NOMO-1 treated with dmso at 0.1 percent for 144 hours (cell line): Measurements from ENCODE around the gene C15orf61.

Source experiments
- DNase-seq: peaks from one replicate; lab custom pipeline; 2025; ENCODE audit not compliant: unreplicated experiment; lab: John Stamatoyannopoulos, UW

The C15orf61 gene

GRCh38 chr15:67521029-67521782, at the start of gene C15orf61:
C15orf61 (plus strand) TSS chr15:67521131; CDS start chr15:67521249, 118 bp downstream.
- DNase-seq = peak; percentile 62

GRCh38 chr15:67472957-67473356, 48.0 kb upstream of the C15orf61 start:
- no peak for DNase-seq

- no peak for DNase-seq
Measured at GRCh38 chr15:67474405-67475110, 46.4 kb upstream of the C15orf61 start.

- no peak for DNase-seq
Measured at GRCh38 chr15:67479781-67480505, 41.0 kb upstream of the C15orf61 start.

- DNase-seq = no peak
Measured at GRCh38 chr15:67480741-67481140, 40.2 kb upstream of the C15orf61 start.

- DNase-seq = no peak
Measured at GRCh38 chr15:67481680-67482079, 39.3 kb upstream of the C15orf61 start.

- DNase-seq = no peak
Measured at GRCh38 chr15:67495585-67495984, 25.3 kb upstream of the C15orf61 start.

GRCh38 chr15:67501177-67501835, 19.6 kb upstream of the C15orf61 start:
- peak; percentile 30 for DNase-seq

DNA sequence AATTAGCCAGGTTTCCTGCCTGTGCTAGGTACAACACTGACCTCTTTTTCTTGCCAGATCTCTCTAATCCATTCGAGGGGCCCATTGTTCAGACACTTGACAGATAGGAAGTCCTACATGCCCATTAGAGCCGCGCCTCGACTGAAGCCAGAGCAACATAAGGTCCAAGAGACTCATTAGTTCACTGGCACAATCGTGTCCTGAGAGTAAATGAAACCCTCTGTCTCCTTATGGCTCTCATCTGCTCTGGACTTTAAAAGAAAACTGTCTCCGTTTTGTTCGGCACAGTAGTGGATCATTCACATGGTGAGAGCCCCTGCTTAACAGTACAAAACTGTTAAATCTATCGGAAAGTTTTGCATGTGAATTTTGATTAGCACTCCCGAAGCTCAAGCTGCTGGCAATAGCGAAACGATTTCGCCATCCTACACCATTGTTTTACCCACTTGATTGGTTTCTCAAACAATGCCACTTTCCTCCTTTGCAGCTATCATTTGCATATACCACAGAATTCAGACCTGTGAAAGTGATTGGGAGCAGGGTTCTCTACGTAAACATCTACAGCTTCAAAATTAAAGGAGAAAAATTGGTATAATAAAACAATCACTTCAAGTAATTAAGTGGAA, 19.0 kb upstream of the C15orf61 start:
- no peak for DNase-seq

DNA sequence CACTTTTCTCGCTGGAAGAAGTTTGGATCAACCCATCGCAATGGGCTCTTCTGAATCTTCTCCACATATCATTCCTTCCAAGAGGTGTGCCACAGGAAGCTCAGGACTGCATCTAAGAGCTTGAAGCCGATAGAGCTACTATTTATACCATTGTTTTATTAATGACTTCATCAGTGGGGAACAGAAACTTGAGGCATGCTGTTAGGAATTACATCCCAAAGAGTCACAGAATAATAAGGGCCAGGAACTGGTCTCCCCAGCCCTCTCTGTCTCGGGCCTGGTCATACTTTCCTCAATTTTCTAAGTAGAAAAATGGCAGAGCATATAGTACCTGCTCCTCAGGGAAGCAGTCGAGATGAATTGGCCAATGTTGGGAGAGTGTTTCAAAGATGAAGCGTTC, 16.9 kb upstream of the C15orf61 start:
- no peak for DNase-seq

DNA sequence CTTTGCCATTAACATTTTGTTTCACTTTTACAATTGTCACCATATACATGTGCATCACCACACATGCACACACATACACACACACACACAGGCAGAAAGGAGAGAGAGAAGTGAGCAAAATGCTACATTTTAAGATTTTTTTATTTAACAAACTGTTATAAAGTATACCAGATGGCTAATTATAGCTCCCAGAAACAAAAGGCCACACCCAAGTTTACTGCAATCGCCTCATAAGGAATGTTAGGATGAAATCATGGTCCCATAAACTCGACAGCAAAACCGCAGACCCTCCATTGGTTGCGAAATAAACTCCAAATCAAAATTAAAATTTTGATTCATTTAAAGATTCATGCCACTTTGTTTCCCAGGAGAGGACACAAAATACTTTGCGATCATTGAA, 16.1 kb upstream of the C15orf61 start:
- no peak for DNase-seq

- DNase-seq = peak; percentile 17
Measured at GRCh38 chr15:67505675-67506572, 15.0 kb upstream of the C15orf61 start.

GRCh38 chr15:67506775-67507747, 13.9 kb upstream of the C15orf61 start:
- no peak for DNase-seq

DNA sequence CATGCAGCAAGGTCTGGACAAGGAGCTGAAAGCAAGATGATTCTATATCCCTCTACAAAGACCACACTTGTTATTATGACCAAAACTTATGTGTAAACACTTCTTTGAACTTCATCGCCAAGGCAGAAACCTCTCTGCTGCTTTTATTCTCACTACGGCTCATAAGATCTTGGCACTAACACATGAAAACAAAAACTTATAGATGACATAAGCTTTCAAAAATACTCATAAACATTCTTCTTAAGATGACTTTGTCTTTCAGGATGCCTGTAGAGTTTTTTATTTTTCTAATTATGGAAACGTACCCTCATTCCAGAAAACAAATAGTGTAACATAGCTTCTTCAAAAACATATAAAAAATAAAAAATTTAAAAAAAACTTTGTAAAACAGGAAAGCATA, 12.5 kb upstream of the C15orf61 start:
- no peak for DNase-seq

GRCh38 chr15:67509918-67510317, 11.0 kb upstream of the C15orf61 start:
- DNase-seq = no peak

GRCh38 chr15:67510597-67511190, 10.2 kb upstream of the C15orf61 start:
- no peak for DNase-seq

DNA sequence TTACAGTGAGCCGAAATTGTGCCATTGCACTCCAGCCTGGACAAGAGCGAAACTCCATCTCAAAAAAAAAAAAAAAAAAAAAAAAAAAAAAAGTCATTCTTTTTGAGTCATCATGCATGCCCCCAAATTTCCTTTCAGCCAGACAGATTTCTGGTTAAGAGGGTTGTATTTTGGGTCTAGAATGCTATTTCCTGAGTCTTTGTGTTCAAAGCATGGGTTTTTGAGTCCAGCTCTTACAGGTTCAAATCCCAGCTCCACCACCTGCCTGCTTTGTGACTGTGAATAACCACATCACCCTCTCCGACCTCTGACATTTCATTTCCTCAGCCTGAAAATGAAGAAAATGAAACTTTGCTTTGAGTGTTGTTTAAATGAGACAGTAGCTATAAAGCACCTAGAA, 9.3 kb upstream of the C15orf61 start:
- DNase-seq = no peak

DNA sequence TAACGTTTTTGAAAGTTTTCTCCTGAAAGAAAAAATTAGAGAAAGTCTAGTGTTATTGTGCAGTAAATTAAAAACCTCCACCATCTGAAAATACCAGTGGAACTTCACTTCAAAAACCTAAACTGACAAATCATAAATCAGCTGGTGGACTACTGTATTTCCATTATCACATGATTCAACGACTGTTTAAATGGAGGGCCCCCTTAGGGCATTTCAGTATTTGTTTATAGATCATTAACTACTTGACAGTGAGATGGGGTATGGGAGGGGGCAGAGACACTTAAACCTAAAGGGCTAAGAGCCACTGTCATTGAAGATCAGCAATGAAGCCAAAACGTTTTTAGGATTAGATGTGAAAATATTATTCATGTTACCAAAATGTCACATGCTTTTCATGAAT, 8.8 kb upstream of the C15orf61 start:
- DNase-seq = no peak
